Smooth muscle cell (in vitro differentiated cells): Measurements from ENCODE around the gene TCAF1. TPM values are rescaled to one million over a fixed set of nuclear protein-coding genes. Genes with fewer than 3 reads are reported as not detected.
"Not testable (repeated sequence)": the region's sequence is repeated elsewhere in the genome, so short reads cannot be mapped to it uniquely, and the experiment has no call there.

Experiments used
- DNase-seq: peaks from one replicate; lab custom pipeline; 2025; ENCODE audit not compliant: unreplicated experiment; lab: John Stamatoyannopoulos, UW
- H2AFZ ChIP-seq: fragments of 200-600 bp; sonication (generic); 2 replicates; pipeline ENCODE4 v1.6.0; 2016; ENCODE audit warnings: antibody characterized with exemption, low read depth, mild to moderate bottlenecking
- H3F3A ChIP-seq: fragments of 200-600 bp; sonication (generic); 2 replicates; pipeline ENCODE4 v1.6.0; 2017; ENCODE audit warnings: antibody characterized with exemption, low read depth
- H3K27ac ChIP-seq: fragments of 200-600 bp; sonication (generic); 2 replicates; pipeline ENCODE4 v1.5.1; 2016; ENCODE audit warnings: low read depth, mild to moderate bottlenecking
- H3K27me3 ChIP-seq: fragments of 200-600 bp; sonication (generic); 2 replicates; pipeline ENCODE4 v1.6.1; 2016; ENCODE audit warnings: low read depth, mild to moderate bottlenecking
- H3K36me3 ChIP-seq: fragments of 200-600 bp; sonication (generic); 2 replicates; pipeline ENCODE4 v1.5.1; 2016; ENCODE audit warnings: low read depth
- H3K4me1 ChIP-seq: fragments of 200-600 bp; sonication (generic); 2 replicates; pipeline ENCODE4 v1.5.1; 2016; ENCODE audit warnings: low read depth
- H3K4me2 ChIP-seq: fragments of 200-600 bp; sonication (generic); 2 replicates; pipeline ENCODE4 v1.6.0; 2016; ENCODE audit warnings: mild to moderate bottlenecking
- H3K4me3 ChIP-seq: fragments of 200-600 bp; sonication (generic); 2 replicates; pipeline ENCODE4 v1.5.1; 2016; ENCODE audit warnings: mild to moderate bottlenecking
- H3K79me2 ChIP-seq: fragments of 200-600 bp; sonication (generic); 2 replicates; pipeline ENCODE4 v1.6.0; 2016; ENCODE audit warnings: low read depth, mild to moderate bottlenecking
- H3K9ac ChIP-seq: fragments of 200-600 bp; sonication (generic); 2 replicates; pipeline ENCODE4 v1.6.0; 2016; ENCODE audit warnings: low read depth
- H3K9me3 ChIP-seq: fragments of 200-600 bp; sonication (generic); replicated peaks from 2 replicates; pipeline ENCODE4 v1.5.1; 2016; ENCODE audit warnings: low read depth
- H4K20me1 ChIP-seq: fragments of 200-600 bp; sonication (generic); 2 replicates; pipeline ENCODE4 v1.6.0; 2016; ENCODE audit warnings: low read depth
- CTCF ChIP-seq: fragments of 200-600 bp; sonication (generic); IDR thresholded peaks from 2 replicates; pipeline ENCODE4 v1.5.1; 2017; ENCODE audit warnings: borderline replicate concordance, mild to moderate bottlenecking, antibody characterized with exemption; ENCODE audit not compliant: insufficient read depth, poor library complexity, severe bottlenecking
- WGBS: methylation state at CpG from one replicate; pipeline ENCODE4 v1.1.7; 2016; ENCODE audit warnings: low lambda C conversion rate; 5-methylcytosine and 5-hydroxymethylcytosine counted together
- polyA plus RNA-seq: library from polyadenylated mRNA; unstranded; fragments of >200 nt; fragmentation: Nextera tagmentation; extraction: Ambion mirVana; gene quantifications from 2 replicates; pipeline ENCODE4 v1.2.1, GENCODE V29; 2016
- total RNA-seq: library from RNA; depleted of rRNA; stranded (reverse); fragments of >200 nt; gene quantifications from 2 replicates; pipeline ENCODE4 v1.2.3, GENCODE V29; 2014

The TCAF1 gene
- total and polyA plus RNA-seq, 2 experiments from 2014 or later: 147 to 177 TPM

- Histone ChIP-seq H4K20me1 (no peaks in the 10 kb centered on the region), H3K4me3 (no peak overlapping the region), H3K79me2 (no peaks in the 10 kb centered on the region), H2AFZ (no peak overlapping the region), H3K9ac (no peak overlapping the region), H3K4me1 (no peaks in the 10 kb centered on the region), H3K36me3 (peaks cover 8% of the 10 kb centered on the region), H3K9me3 (peaks cover 16% of the 10 kb centered on the region), H3K4me2 (no peak overlapping the region), H3K27ac (no peak overlapping the region), H3K27me3 (no peaks in the 10 kb centered on the region), H3F3A (peaks cover 4% of the 10 kb centered on the region)
- TF ChIP-seq CTCF: no peak
- WGBS: 96% methylated on average over 2 of the region's 2 CpGs
- no peak for DNase-seq
These were observed 51.3 kb downstream of the TCAF1 start for GRCh38 chr7:143850682-143851081.

DNA sequence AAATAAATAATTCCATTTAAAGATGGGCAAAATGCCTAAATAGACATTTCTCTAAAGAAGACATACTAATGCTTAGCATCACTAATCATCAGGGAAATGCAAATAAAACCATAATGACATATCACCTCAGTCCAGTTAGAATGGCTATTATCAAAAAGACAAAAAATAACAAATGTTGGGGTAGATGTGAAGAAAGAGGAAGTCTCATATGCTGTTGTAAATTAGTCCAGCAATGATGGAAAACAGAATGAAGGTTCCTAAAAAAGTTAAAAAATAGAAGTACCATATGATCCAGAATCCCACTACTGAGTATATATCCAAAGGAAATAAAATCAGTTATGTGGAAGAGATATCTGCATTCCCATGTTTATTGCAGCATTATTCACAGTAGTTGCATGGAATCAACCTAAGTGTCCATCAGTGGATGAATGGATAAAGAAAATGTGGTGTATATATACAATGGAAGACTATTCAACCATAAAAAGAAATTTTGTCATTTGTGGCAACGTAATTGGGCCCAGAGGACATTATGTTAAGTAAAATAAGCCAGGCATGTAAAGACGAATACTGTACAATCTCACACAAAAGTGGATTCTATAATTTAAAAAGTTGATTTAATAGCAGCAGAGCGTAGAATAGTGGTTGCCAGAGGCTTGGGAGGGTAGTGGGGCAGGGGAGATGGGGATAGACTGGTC lies 52.0 kb downstream of the TCAF1 start:
- H3K9ac ChIP-seq: no peak overlapping the region
- H3K36me3 ChIP-seq: peaks cover 8% of the 10 kb centered on the region
- H3K4me3 ChIP-seq: no peak overlapping the region
- no peak overlapping the region for H2AFZ ChIP-seq
- no peak overlapping the region for H3K27ac ChIP-seq
- H3K79me2 ChIP-seq: no peaks in the 10 kb centered on the region
- TF ChIP-seq CTCF: no peak
- no peaks in the 10 kb centered on the region for H3K4me1 ChIP-seq
- H4K20me1 ChIP-seq: no peaks in the 10 kb centered on the region
- peaks cover 16% of the 10 kb centered on the region for H3K9me3 ChIP-seq
- no peaks in the 10 kb centered on the region for H3K27me3 ChIP-seq
- H3K4me2 ChIP-seq: no peak overlapping the region
- 87% methylated on average over 3 of the region's 3 CpGs for WGBS
- DNase-seq: no peak
- peaks cover 4% of the 10 kb centered on the region for H3F3A ChIP-seq

- Histone ChIP-seq H3K4me3 (no peak overlapping the region), H3K9me3 (peaks cover 16% of the 10 kb centered on the region), H3K79me2 (no peaks in the 10 kb centered on the region), H3K27ac (no peak overlapping the region), H3K9ac (no peak overlapping the region), H3K27me3 (no peaks in the 10 kb centered on the region), H4K20me1 (no peaks in the 10 kb centered on the region), H3K4me2 (no peak overlapping the region), H3K36me3 (peaks cover 8% of the 10 kb centered on the region), H3K4me1 (no peaks in the 10 kb centered on the region), H3F3A (peaks cover 4% of the 10 kb centered on the region), H2AFZ (no peak overlapping the region)
- no peak for TF ChIP-seq CTCF
- no peak for DNase-seq
These were observed 53.8 kb downstream of the TCAF1 start for GRCh38 chr7:143848192-143848591.

GRCh38 chr7:143846692-143847091 lies 55.3 kb downstream of the TCAF1 start:
- WGBS: 96% methylated on average over 2 of the region's 2 CpGs
- Histone ChIP-seq H3K9me3 (peaks cover 16% of the 10 kb centered on the region), H3K4me3 (no peak overlapping the region), H3F3A (peaks cover 4% of the 10 kb centered on the region), H3K27me3 (no peaks in the 10 kb centered on the region), H3K27ac (no peak overlapping the region), H3K36me3 (peaks cover 8% of the 10 kb centered on the region), H3K79me2 (no peaks in the 10 kb centered on the region), H3K9ac (no peak overlapping the region), H4K20me1 (no peaks in the 10 kb centered on the region), H3K4me2 (no peak overlapping the region), H3K4me1 (no peaks in the 10 kb centered on the region), H2AFZ (no peak overlapping the region)
- DNase-seq: no peak
- no peak for TF ChIP-seq CTCF

- DNase-seq, H3K4me3 ChIP-seq, H3K36me3 ChIP-seq, H2AFZ ChIP-seq, H3K9ac ChIP-seq, H4K20me1 ChIP-seq, H3K27me3 ChIP-seq, H3K4me1 ChIP-seq, H3K79me2 ChIP-seq, H3K27ac ChIP-seq, H3K9me3 ChIP-seq, H3K4me2 ChIP-seq, H3F3A ChIP-seq: not testable (repeated sequence)
- WGBS: 100% methylated on average over 1 of the region's 5 CpGs
These were observed 60.3 kb downstream of the TCAF1 start for GRCh38 chr7:143841696-143842095.
